Upper lobe of left lung (tissue), 6 donors: ENCODE data around the gene PAPPA. TPM values are rescaled to one million over a fixed set of nuclear protein-coding genes. Genes with fewer than 3 reads are reported as not detected.

Source experiments
- ATAC-seq, 2 donors: fragments of 200-7000 bp; cut with Tn5 transposase; one replicate each; pipeline ENCODE4 v1.9.1; 2022; ENCODE audit warnings: mild to moderate bottlenecking in 2 of 2, moderate library complexity in 2 of 2; ENCODE audit not compliant: low FRiP score in 2 of 2
- DNase-seq, 2 donors: peaks; one replicate each; pipeline ENCODE4 v3.0.0-alpha.2; 2019 to 2020
- H3K27ac ChIP-seq, 4 donors: fragments of 200-600 bp; sonication (generic); one replicate each; pipeline ENCODE4 v1.5.1; 2016 to 2019
- H3K27me3 ChIP-seq, 4 donors: fragments of 200-600 bp; sonication (generic); one replicate each; pipeline ENCODE4 v1.5.1; 2017 to 2019
- H3K36me3 ChIP-seq, 4 donors: fragments of 200-600 bp; sonication (generic); one replicate each; pipeline ENCODE4 v1.5.1; 2016 to 2019
- H3K4me1 ChIP-seq, 4 donors: fragments of 200-600 bp; sonication (generic); one replicate each; pipeline ENCODE4 v1.5.1; 2018 to 2019
- H3K4me3 ChIP-seq, 4 donors: fragments of 200-600 bp; sonication (generic); one replicate each; pipeline ENCODE4 v1.5.1; 2017 to 2019; ENCODE audit warnings: mild to moderate bottlenecking in 2 of 4, moderate library complexity in 1 of 4
- H3K9me3 ChIP-seq, 4 donors: fragments of 200-600 bp; sonication (generic); one replicate each; pipeline ENCODE4 v1.5.1; 2018 to 2019
- EP300 ChIP-seq, 4 donors: sonication (generic); formaldehyde crosslinking; IDR thresholded peaks; one replicate each; pipeline ENCODE4 v1.5.1; 2017; ENCODE audit warnings: antibody characterized with exemption in 4 of 4, control low read depth in 2 of 4
- POLR2A ChIP-seq, 4 donors: fragments of 450-650 bp; IDR thresholded peaks; one replicate each; pipeline ENCODE4 v1.5.1; 2016 to 2017; ENCODE audit warnings: antibody characterized with exemption in 4 of 4, mild to moderate bottlenecking in 2 of 4
- POLR2AphosphoS5 ChIP-seq, 2 donors: sonication (generic); formaldehyde crosslinking; IDR thresholded peaks; one replicate each; pipeline ENCODE4 v1.5.1; 2017; ENCODE audit warnings: antibody characterized with exemption in 2 of 2
- whole genome bisulfite sequencing, 2 donors: methylation state at CpG; one replicate each; pipeline ENCODE4 v1.1.5; 2017 to 2018; 5-methylcytosine and 5-hydroxymethylcytosine counted together
- total RNA-seq, 6 donors: library from RNA; depleted of rRNA in 4 of 6; stranded (reverse); fragments of >200 nt in 4 of 6; gene quantifications; one replicate each; pipeline versions ENCODE4 v1.1.0 to v1.2.1, GENCODE V29; 2016 to 2021
- TF ChIP-seq, protein P1 (sequence below), 6 experiments: fragments of 450-650 bp in 4 of 6; fragments of 200-600 bp in 2 of 6; sonication (generic) in 2 of 6; IDR thresholded peaks; one replicate each; pipeline ENCODE4 v1.5.1; 2016 to 2019; ENCODE audit warnings: antibody characterized with exemption in 6 of 6
- donor health status: DM: no; HTN: no; CAD: no; lungs with moderate emphysema.
- donor health status: DM: no; HTN: yes; CAD: no; lungs with severe emphysema.

PAPPA gene
- total RNA-seq, 6 donors from 2014 or later: 0.46 to 2.9 (median 1.1) TPM

GRCh38 chr9:116243708-116244107, 90.1 kb downstream of the PAPPA start:
- DNase-seq (no peak), ATAC-seq (no peak)
- Histone ChIP-seq H3K4me1 (no peaks in the 10 kb centered on the region), H3K27me3 (no peaks in the 10 kb centered on the region), H3K27ac (no peak overlapping the region), H3K4me3 (no peak overlapping the region), H3K9me3 (no peaks in the 10 kb centered on the region), H3K36me3 (no peaks in the 10 kb centered on the region)
- 62 to 71% methylated on average over 1 of the region's 1 CpG for WGBS, 2 donors
- TF ChIP-seq POLR2AphosphoS5 (IDR thresholded peaks at IDR 0.05): no peak
- TF ChIP-seq POLR2A (IDR thresholded peaks at IDR 0.05): no peak
- TF ChIP-seq EP300 (IDR thresholded peaks at IDR 0.05): no peak
- TF ChIP-seq, protein P1, sequence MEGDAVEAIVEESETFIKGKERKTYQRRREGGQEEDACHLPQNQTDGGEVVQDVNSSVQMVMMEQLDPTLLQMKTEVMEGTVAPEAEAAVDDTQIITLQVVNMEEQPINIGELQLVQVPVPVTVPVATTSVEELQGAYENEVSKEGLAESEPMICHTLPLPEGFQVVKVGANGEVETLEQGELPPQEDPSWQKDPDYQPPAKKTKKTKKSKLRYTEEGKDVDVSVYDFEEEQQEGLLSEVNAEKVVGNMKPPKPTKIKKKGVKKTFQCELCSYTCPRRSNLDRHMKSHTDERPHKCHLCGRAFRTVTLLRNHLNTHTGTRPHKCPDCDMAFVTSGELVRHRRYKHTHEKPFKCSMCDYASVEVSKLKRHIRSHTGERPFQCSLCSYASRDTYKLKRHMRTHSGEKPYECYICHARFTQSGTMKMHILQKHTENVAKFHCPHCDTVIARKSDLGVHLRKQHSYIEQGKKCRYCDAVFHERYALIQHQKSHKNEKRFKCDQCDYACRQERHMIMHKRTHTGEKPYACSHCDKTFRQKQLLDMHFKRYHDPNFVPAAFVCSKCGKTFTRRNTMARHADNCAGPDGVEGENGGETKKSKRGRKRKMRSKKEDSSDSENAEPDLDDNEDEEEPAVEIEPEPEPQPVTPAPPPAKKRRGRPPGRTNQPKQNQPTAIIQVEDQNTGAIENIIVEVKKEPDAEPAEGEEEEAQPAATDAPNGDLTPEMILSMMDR (IDR thresholded peaks at IDR 0.05): no peak

DNA sequence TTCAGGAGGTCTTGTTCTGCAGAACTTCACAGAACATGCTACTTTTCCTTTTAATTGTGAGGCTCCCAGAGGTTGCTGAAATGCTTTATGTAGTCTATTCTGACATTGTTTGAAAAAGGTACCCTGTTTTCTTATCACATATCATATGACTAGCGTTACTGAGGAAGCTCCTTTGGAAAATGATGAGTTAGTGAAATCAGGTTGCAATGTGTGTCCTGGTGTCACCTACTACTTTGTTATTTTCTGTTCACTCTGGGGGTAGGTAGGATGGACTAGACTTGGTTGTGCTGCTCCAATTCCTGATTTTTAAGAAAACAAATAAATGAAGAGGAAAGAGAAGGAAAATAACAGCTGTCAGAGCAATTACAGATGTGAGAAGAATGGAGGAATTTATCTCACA, 93.7 kb downstream of the PAPPA start:
- no peak overlapping the region for H3K27ac ChIP-seq
- no peak for DNase-seq
- ATAC-seq: no peak
- TF ChIP-seq POLR2A (IDR thresholded peaks at IDR 0.05) (no peak), EP300 (IDR thresholded peaks at IDR 0.05) (no peak), POLR2AphosphoS5 (IDR thresholded peaks at IDR 0.05) (no peak)
- TF ChIP-seq, protein P1 (IDR thresholded peaks at IDR 0.05): no peak
- no peaks in the 10 kb centered on the region for H3K36me3 ChIP-seq
- no peaks in the 10 kb centered on the region for H3K4me1 ChIP-seq
- H3K27me3 ChIP-seq: no peaks in the 10 kb centered on the region
- 73 to 76% methylated on average over 1 of the region's 1 CpG for WGBS, 2 donors
- H3K9me3 ChIP-seq: no peaks in the 10 kb centered on the region
- no peak overlapping the region for H3K4me3 ChIP-seq

DNA sequence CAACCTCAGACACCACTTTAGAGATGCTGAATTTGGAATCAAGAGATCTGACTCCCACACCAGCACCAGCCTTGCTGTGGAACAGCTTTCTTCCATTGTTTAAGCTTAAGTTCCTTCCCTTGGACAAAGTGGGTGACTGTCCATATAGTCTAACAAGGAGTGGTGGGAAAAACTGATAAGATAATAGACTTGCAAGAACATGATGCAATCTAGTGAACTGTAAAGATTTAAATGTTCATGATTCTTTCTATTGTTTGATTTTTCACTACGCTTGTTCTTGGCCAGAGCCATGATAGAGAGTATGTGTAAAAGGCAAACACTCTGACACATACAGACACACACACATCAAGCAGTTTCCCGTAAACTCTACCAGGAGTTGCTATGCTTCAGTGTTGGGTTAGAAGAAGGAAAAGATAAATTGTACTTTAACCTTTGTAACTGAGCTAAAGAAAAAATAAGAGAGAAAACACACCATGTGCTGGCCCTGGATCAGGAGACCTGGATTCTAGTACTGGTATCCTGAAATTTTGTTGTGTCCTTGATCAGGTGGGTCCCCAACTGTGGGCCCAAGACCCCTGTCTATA, 94.3 kb downstream of the PAPPA start:
- no peak for DNase-seq
- no peak for TF ChIP-seq POLR2A (IDR thresholded peaks at IDR 0.05)
- TF ChIP-seq POLR2AphosphoS5 (IDR thresholded peaks at IDR 0.05): no peak
- TF ChIP-seq, protein P1 (IDR thresholded peaks at IDR 0.05): no peak
- TF ChIP-seq EP300 (IDR thresholded peaks at IDR 0.05): no peak
- H3K36me3 ChIP-seq: no peaks in the 10 kb centered on the region

GRCh38 chr9:116250891-116251290, 97.3 kb downstream of the PAPPA start:
- H3K27ac ChIP-seq: no peak overlapping the region
- no peaks in the 10 kb centered on the region for H3K27me3 ChIP-seq
- WGBS, 2 donors: 43 to 60% methylated on average over 4 of the region's 4 CpGs
- H3K9me3 ChIP-seq: no peaks in the 10 kb centered on the region
- no peak overlapping the region for H3K4me3 ChIP-seq
- no peak for ATAC-seq
- no peak for DNase-seq
- H3K36me3 ChIP-seq: no peaks in the 10 kb centered on the region
- TF ChIP-seq POLR2AphosphoS5 (IDR thresholded peaks at IDR 0.05) (no peak), EP300 (IDR thresholded peaks at IDR 0.05) (no peak), POLR2A (IDR thresholded peaks at IDR 0.05) (no peak)
- TF ChIP-seq, protein P1 (IDR thresholded peaks at IDR 0.05): no peak
- H3K4me1 ChIP-seq: no peaks in the 10 kb centered on the region

More for the DNA sequence above, 94.3 kb downstream of the PAPPA start:
- 80 to 86% methylated on average over 2 of the region's 2 CpGs for WGBS, 2 donors
- ATAC-seq: no peak
- Histone ChIP-seq H3K27ac (no peak overlapping the region), H3K4me1 (no peaks in the 10 kb centered on the region), H3K9me3 (no peaks in the 10 kb centered on the region), H3K27me3 (no peaks in the 10 kb centered on the region), H3K4me3 (no peak overlapping the region)

- WGBS, 2 donors: 29 to 47% methylated on average over 5 of the region's 5 CpGs
- no peaks in the 10 kb centered on the region for H3K36me3 ChIP-seq
- no peak overlapping the region for H3K4me3 ChIP-seq
- ATAC-seq: no peak
- TF ChIP-seq POLR2A (IDR thresholded peaks at IDR 0.05) (no peak), EP300 (IDR thresholded peaks at IDR 0.05) (no peak), POLR2AphosphoS5 (IDR thresholded peaks at IDR 0.05) (no peak)
- TF ChIP-seq, protein P1 (IDR thresholded peaks at IDR 0.05): no peak
- H3K4me1 ChIP-seq: no peaks in the 10 kb centered on the region
- DNase-seq: no peak
- H3K27me3 ChIP-seq: no peaks in the 10 kb centered on the region
- H3K9me3 ChIP-seq: no peaks in the 10 kb centered on the region
- no peak overlapping the region for H3K27ac ChIP-seq
These were observed 97.8 kb downstream of the PAPPA start for GRCh38 chr9:116251366-116251765.
